AG09319 (cell line): ENCODE measurements around the gene STARD9.

ENCODE experiments used
- DNase-seq: peaks from one replicate; pipeline ENCODE4 v3.0.0-alpha.2; 2010; ENCODE audit warnings: low read depth; ENCODE audit errors: extremely low read depth
- TF ChIP-seq, protein P1 (sequence below): IDR thresholded peaks from 2 replicates; pipeline ENCODE4 v1.5.1; 2011; ENCODE audit warnings: low read depth, mild to moderate bottlenecking, inconsistent platforms, low read length, moderate library complexity

STARD9 gene

DNA sequence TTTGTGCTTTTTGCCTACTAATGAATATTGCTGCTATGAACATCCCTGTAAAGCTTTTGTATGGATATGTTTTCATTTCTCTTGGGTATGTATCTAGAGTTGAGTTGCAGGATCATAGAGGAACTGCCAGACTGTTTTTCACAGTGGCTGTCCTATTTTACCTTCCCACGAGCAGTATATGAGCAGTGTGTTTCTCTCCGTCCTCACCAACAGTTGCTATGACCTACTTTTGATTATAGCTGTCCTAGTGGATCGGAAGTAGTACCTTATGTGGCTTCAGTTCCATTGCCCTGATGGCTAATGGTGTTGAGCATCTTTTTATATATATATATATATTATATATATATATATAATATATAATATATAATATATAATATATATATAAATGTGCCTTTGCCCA is 136.3 kb downstream of the STARD9 start:
- TF ChIP-seq, protein P1, sequence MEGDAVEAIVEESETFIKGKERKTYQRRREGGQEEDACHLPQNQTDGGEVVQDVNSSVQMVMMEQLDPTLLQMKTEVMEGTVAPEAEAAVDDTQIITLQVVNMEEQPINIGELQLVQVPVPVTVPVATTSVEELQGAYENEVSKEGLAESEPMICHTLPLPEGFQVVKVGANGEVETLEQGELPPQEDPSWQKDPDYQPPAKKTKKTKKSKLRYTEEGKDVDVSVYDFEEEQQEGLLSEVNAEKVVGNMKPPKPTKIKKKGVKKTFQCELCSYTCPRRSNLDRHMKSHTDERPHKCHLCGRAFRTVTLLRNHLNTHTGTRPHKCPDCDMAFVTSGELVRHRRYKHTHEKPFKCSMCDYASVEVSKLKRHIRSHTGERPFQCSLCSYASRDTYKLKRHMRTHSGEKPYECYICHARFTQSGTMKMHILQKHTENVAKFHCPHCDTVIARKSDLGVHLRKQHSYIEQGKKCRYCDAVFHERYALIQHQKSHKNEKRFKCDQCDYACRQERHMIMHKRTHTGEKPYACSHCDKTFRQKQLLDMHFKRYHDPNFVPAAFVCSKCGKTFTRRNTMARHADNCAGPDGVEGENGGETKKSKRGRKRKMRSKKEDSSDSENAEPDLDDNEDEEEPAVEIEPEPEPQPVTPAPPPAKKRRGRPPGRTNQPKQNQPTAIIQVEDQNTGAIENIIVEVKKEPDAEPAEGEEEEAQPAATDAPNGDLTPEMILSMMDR, result no peak
- DNase-seq, result no peak

DNA sequence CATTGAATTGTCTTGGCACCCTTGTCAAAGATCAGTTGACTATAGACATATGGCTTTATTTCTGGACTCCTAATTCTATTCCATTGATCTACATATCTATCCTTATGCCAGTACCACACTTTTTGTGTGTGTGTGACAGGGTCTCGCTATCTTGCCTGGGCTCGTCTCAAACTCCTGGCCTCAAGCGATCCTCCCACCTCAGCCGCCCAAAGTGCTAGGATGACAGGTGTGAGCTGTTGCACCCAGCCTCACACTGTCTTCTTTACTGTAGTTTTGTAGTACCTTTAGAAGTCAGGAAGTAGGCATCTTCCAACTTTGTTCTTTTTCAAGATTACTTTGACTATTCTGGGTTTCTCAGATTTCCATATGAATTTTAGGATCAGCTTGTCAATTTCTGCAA is 137.2 kb downstream of the STARD9 start:
- DNase-seq, result no peak
- TF ChIP-seq, protein P1, result no peak

DNA sequence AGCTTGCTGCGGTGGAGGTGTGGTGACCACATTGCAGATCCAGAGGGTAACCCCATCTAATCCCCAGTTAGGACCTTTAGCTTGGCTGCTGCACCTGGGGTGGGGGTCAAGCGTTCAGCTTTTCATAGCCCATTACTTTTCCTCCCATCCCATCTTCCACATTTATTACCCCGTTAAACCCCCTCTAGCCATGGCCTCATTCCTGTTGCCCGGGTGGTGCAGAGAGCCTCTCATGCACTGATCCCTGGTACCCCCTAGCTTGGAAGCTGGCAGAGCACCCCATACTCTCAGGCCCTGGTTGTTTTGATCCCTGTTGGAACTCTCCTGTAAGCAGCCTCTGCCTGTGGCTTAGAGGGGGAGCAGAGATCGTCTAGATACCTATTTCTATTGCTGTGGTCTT is 140.7 kb downstream of the STARD9 start:
- no peak for DNase-seq
- TF ChIP-seq, protein P1, result no peak

DNA sequence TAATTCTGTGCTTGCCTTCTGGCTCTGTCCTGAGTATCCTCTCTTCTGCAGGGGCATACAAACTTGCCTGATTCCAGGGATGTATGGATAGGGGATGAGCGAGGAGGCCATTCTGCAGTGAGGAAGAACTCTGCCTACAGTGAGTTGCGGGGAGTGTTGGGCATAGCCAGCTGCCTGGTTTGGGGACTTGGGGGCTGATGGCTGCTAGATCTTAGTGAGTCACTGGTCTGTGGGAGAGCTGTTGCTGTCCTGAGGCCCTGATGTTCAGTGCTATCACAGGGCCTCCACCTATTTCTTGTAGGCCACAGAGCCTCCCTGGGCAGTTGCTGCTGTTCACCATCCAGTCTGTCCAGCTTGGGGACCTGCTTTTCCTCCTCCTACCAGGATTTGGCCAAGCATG is 141.2 kb downstream of the STARD9 start:
- TF ChIP-seq, protein P1, result no peak
- no peak for DNase-seq

DNA sequence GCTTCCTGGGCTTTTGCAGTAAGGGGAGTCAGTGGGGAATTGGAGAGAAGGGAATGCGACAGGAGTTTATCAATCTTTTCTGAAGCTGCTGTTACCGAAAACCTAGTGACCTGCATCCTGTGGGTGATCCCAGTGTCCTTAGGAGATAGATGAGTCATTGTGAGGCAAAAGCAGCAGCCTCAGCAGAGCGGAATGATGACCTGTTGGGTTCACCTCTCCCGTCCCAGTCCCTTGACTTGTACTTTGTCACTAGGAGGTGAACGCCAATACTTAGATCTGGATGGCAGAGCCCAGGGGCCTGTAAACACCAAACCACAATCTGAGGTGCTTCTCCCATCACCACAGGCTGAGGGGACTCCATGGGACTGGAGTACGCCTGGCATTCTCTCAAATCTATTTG is 143.6 kb downstream of the STARD9 start:
- no peak for DNase-seq
- TF ChIP-seq, protein P1, result no peak

DNA sequence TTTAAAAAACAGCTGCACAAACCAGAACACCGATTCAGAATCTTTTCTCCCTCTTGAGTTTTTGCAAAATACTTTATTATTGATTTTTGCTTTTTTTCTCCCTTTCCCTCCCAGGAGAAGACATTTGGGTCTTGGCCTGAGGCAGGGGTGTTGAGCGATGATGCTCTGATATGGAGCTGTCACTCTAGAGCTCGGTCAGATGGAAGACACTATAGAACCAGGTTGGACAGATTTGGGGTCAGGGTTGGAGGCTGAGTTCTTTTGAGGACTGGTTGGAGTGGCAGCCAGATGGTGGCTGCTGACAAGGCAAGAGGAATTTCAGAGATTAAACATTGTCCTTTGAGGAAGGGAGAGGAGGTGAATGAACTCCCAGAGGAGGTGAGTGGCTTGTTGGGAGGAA is 144.7 kb downstream of the STARD9 start:
- TF ChIP-seq, protein P1, result no peak
- no peak for DNase-seq

DNA sequence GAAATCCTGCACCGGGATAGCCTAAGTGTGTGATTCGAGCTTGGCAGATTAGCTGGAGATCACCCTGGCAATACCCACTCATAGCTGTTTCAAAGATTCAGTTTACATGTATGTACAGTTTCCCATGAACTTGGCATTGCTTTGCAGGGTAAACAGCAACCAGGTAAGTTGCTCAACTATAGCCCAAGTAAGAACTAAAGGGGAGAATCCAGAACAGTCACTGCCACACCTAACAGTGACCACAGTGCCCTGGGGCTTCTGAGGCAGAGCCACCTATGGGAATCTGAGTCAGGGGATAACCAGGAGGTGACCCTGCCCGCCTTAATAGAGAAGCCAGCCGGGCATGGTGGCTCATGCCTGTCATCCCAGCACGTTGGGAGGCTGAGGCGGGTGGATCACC is 145.6 kb downstream of the STARD9 start:
- DNase-seq, result no peak
- TF ChIP-seq, protein P1, result no peak

DNA sequence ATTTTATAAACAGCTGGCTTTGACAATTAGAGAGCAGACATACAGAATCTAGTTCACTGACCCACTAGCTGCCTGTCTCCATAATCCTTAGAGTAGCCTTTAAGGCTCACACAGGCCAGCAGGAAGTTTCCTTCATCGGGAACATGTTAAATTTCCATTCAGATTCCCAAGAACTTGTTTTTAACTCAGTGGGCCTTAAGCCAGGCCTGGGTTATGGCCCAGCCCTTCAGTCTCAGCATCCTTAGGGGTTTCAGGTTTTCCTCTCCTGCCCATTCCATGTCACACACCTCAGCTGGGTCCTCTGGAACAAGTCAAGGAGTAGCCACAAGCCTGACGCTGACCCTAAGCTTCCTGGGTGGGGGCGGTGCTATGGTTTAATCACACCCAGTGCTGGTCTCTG is 146.5 kb downstream of the STARD9 start:
- DNase-seq, result no peak
- TF ChIP-seq, protein P1, result no peak
